Renal cortical epithelial cell (primary cell): ENCODE data around the gene RNF113B. TPM values are rescaled to one million over a fixed set of nuclear protein-coding genes. Genes with fewer than 3 reads are reported as not detected.

ENCODE experiments used
- DNase-seq: peaks from one replicate; pipeline ENCODE4 v3.0.0-alpha.2; 2011; ENCODE audit warnings: low read depth
- total RNA-seq: library from RNA; depleted of rRNA; stranded (reverse); fragments of >200 nt; gene quantifications from 2 replicates; pipeline ENCODE4 v1.2.3, GENCODE V29; 2014

The RNF113B gene
- total RNA-seq, 1 donor from 2014 or later, result not detected

GRCh38 chr13:98204546-98204945, 27.5 kb upstream of the RNF113B start:
- no peak for DNase-seq

GRCh38 chr13:98203646-98204326, 26.7 kb upstream of the RNF113B start:
- no peak for DNase-seq

- no peak for DNase-seq
Measured at GRCh38 chr13:98201984-98202383, 24.9 kb upstream of the RNF113B start.

GRCh38 chr13:98201189-98201588, 24.1 kb upstream of the RNF113B start:
- DNase-seq, result no peak

- DNase-seq, result no peak
Measured at GRCh38 chr13:98200211-98200878, 23.3 kb upstream of the RNF113B start.

GRCh38 chr13:98199480-98199879, 22.4 kb upstream of the RNF113B start:
- no peak for DNase-seq

- no peak for DNase-seq
Measured at GRCh38 chr13:98198683-98199082, 21.6 kb upstream of the RNF113B start.

GRCh38 chr13:98195054-98195791, 18.2 kb upstream of the RNF113B start:
- DNase-seq, result no peak

- no peak for DNase-seq
Measured at GRCh38 chr13:98192008-98192407, 14.9 kb upstream of the RNF113B start.

- no peak for DNase-seq
Measured at GRCh38 chr13:98190889-98191444, 13.9 kb upstream of the RNF113B start.

- DNase-seq, result no peak
Measured at GRCh38 chr13:98189841-98190505, 12.9 kb upstream of the RNF113B start.

GRCh38 chr13:98188544-98189166, 11.6 kb upstream of the RNF113B start:
- DNase-seq, result no peak

GRCh38 chr13:98187965-98188261, 10.8 kb upstream of the RNF113B start:
- DNase-seq, result peak; percentile 54

GRCh38 chr13:98187155-98187964, 10.3 kb upstream of the RNF113B start:
- DNase-seq, result no peak

GRCh38 chr13:98184792-98185191, 7.7 kb upstream of the RNF113B start:
- DNase-seq, result peak; percentile 62

- DNase-seq, result peak; percentile 94
Measured at GRCh38 chr13:98182589-98182988, 5.5 kb upstream of the RNF113B start.

GRCh38 chr13:98182153-98182552, 5.1 kb upstream of the RNF113B start:
- no peak for DNase-seq

GRCh38 chr13:98181111-98181815, 4.2 kb upstream of the RNF113B start:
- no peak for DNase-seq

- DNase-seq, result peak; percentile 70
Measured at GRCh38 chr13:98180092-98180491, 3.0 kb upstream of the RNF113B start.

GRCh38 chr13:98175823-98176222, 1.2 kb downstream of the RNF113B start:
- DNase-seq, result peak; percentile 92
